NAMALWA (cell line): ENCODE measurements around the gene SDK1.

Source experiments
- DNase-seq: peaks from one replicate; pipeline ENCODE4 v3.0.0-alpha.2; 2015; ENCODE audit warnings: low spot score

The SDK1 gene

DNA sequence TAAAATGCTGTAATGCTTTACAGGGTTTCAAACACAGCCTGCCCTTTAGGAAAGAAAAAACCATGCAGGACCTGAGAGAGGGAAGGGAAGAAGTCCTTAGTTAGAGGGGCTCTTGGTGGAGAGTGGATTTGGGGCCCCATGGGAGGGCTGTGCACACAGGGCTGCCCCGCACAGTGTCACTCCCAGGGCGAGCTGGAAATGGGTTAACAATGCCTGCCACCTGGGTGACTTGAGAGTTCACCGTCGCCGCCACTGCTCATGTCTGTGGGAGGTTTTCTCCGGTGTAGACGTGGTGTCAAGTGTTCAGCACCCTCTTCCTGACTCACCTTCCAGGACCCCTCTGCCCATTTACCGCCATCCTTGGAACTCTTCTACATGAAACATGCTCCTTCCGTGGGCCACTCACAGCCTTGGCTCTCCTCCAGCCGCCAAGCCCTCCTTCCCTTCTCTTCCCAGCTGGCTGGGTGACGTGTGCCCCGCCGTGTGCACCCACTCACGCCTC lies 686.4 kb downstream of the SDK1 start:
- DNase-seq = no peak

DNA sequence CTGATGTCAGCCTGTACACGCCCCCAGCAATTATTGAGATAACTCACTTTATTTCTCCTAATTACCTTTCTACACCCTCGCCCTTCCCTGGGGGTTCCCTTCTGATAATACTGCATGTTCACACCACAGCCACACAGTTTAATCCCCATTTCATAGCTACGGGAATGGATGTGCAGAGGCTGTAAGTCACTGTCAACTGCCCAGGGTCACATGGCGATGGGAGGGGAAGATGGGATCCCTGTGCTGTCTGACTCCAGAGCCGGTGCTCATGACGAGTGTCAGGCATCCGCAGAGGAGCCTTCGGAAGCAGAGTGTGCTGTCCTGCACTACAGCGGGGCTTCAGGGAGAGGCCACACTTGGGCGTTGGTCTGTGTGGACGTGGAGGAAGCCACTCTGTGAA lies 688.7 kb downstream of the SDK1 start:
- no peak for DNase-seq

DNA sequence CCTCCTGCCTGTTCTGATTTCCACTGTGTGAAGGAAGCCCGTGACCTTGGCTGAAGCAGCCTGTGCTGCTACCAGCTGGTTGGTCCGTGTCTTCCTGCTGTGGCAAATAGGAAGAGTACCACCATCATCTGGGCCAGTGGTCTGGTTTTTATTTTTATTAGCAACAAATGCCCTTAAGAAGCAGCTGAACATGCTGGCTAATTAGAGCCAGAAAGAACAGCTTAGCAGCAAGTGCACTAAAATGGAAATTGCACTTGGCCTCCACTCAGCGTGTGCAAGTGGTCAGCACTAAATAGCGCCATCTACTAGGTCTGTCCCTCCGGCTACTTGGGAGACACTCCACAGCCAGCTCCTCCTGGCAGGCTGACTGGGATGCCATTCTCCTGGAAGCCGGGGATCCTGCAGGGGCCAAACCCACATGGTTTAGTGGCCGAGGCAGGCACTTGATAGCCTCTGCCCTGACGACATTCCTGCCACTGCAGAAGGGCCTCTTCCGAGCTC lies 690.7 kb downstream of the SDK1 start:
- DNase-seq = no peak

DNA sequence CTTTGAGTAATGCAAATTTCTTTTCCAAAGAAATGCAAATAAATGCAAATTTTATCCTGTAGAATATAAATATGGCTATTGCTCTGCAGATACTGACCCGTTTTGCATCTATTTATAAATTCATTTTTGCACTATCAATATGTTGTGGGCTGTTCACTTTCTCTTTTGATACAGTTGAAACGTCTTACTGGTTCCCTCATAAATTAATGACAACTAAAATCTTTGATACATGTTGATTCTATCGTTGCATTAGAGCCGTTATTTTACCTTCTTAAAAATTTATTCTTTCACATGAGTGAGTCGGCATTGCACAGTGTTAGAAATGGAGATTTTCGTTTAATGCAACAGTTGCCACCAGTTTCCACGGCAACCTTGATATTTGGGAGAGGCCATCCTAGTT lies 691.8 kb downstream of the SDK1 start:
- DNase-seq = no peak

DNA sequence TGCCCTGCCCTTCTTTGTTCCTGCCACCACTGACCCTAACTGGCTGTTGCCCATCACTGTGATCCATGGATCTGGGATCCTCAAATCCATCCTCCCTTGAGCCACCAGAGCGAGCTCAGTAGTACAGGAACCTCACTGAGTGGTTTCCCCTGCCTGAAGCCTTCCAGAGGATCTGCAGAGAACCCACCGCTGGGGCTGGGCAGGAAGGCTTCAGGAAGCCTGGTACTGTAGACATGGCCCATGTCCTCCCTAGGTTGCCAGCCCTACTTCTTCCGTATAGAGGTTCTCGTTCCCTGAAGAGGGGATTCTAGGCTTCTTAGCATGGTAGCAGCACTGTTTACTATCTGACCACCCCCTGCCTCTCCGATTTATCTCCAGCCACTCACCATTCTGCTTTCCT lies 693.7 kb downstream of the SDK1 start:
- no peak for DNase-seq

DNA sequence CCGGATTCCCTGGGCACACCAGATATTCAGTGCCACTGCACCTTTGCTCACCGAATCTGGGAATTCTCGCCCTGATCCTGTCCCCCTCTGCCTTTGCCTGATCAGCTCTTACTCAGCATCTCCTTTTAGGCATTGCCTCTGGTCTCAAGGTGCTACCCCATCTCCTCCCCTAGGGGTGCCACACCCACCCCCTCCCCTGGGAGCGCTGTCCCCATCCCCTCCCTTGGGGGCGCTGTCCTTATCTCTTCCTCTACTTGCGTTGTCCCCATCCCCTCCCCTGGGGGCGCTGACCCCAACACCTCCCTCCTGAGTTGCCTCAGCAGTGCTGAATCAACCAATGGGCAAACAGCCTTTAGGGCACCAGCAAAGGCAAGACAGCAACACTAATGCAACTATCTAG lies 694.1 kb downstream of the SDK1 start:
- peak; percentile 82 for DNase-seq

DNA sequence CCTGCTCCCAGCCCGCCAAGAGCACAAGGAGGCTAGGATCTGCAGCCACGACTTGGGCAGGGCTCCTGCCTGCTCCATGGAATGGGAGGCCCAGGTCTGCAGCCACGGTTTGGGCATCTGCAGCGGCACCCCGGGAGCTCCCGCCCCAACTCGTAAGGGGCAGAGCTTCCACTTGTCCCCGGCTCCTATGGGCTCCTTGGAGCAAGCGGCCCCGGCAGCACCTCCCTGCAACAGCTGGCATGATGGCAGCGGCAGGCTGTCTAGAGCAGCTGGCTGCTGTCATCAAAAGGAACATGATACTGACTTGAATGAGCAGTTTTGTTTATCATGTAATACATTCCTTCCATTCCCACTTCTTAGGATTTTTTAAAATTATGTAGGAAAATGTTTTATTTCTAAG lies 697.0 kb downstream of the SDK1 start:
- no peak for DNase-seq

DNA sequence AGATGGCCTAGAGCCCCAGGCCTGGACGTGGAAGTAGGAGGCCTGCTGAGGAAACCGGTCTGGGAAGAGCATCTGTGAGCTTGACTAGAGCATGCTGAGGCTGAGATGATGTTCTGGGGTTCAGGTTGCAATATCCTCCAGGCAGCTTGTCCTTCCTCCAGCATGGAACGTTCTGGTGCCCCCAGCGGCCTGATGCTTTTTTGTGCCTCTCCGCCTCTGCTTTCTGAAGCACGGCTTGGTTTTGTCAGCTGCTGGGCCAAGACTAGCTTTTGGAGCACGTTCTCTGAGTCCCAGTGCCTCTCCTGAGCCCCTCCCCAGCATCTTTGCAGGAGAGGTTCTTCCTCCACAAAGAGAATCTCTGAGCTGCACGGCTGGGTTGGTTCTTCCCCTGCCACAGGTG lies 699.1 kb downstream of the SDK1 start:
- DNase-seq = no peak

DNA sequence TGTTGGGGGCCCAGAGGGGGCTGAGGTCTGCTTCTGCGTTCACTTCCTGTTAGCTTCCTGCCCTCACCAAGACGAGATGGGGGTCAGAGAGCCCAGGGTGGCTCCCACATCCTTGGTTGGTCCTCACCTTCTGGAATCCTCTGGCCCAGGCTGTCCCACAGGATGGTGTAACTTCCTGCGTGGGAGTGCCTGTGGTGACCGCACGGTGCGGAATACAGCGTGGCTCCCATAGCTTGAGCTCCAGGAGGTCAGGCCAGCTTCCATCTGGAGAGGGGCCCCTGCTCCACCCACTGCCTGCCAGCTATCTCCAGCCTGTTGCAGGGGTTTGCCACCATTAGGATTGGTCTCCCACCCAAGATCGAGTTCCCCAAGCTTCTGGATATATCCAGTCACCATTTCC lies 699.9 kb downstream of the SDK1 start:
- DNase-seq = no peak

DNA sequence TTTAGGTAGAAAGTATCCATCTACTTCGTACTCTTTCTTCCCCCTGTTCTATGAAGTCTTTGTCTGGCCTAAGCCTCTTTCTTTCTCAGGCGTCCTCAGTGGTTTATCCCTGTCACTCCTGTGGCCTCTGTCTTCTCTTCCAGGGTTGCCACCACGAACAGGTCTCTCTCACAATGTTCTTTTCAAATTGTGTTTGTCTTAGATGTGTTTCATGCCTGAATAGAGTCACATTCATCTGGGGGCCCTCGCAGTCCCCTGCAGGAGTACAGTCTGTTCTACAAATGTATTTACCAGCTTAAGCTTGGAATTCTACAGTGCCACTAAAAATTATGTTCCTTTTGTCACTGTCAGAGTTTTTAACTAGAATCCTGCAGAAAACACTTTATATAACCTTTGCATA lies 700.7 kb downstream of the SDK1 start:
- DNase-seq = no peak

DNA sequence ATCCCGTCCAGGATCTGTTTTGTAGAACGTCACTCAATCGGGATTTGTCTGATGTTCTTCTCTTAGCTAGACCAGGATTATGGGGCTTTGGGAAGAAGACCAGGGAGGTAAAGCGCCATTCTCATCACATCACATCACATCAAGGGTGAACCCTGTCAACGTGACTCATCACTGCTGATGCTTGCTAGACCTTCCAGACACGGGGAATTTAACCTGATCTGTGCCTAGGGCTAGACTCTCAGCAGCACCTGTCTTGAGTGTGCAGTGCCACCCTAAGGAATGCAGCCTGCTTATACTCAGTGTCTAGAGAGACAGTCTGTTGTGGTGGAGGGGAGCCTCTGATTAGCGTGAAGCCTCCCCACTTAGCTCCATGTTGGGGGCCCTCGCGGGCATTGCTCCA lies 702.5 kb downstream of the SDK1 start:
- DNase-seq = no peak

DNA sequence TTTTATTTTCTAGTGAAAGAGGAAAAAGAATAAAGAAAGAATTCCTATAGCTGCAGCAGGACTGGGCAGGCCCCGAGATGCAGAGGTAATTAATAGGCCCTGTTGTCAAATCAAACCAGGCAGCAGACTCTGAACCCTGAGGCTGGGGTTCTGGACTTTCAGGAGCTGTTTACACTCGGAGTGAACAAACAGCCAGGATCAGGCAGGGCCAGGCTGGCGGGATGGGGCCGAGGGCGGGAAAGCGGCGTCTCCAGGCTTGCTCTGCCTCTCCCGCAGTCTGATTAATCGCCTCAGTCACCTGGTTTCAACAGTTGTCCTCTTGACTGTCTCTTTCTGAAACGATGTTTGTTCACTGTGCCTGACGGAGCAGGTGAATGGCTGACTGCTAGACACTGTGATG lies 705.6 kb downstream of the SDK1 start:
- no peak for DNase-seq

DNA sequence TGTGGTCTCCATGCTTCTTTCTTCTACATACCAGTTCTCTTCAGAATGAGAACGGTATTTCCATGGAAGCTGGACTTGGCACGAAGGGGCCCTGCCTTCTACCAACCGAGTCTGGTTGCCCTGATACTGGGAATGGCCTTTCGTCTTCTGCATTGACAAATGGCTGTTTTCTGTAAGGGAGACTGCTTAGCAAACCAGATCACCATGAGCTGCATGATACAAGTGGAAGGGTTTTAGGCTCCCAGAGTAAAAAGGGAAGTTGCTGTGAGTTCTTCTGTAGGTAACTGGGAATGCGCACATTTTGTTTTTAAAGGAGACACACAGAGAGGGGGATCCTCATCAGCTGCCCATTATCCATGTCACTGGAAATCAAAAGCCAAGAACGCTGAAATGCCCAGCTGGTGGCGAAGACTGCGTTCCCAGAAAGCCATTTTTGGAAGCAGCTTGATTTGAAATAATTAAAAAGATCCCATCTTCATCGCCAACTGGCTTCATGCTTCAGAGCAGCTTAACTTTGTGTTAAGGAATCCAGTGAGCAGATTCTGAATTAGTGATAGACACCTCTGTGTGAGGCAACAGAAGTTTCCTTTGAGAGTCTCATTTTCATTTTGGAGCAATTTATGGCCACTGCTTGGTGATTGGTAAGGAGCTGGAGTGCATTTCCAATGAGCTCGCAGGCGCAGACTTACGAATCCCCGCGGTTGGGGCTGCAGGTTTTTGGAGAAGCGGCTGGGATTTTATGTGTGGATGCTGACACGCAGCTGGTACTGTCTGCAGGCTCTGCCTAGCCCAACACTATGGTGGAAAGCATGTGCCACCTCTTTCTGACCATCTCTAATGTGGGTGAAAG lies 708.4 kb downstream of the SDK1 start:
- DNase-seq = no peak

DNA sequence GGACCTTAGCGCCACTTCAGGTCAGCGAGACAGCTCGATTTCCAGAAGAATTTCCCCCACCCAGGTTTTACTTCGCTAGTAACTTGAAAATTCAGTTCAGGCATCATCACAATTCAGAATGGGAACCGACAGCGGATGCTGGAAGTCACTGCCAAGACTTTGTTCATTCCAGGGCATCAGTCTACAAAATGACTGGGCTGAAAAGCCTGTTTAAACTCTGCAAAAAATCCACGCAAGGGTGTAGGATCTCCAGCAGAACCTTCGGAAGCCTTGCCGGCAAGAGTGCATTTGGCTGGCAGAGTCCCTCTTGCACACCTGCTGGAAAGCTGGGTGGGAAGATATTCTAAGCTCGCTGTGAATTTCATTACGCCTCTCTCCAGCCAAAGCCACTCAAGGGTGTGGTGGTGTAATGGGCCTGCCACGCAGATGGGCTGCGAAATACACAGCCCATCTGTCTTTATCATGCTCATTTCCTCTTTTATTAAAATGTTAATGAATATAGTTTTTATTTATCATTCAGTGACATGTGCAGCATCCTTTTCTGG lies 709.1 kb downstream of the SDK1 start:
- no peak for DNase-seq

DNA sequence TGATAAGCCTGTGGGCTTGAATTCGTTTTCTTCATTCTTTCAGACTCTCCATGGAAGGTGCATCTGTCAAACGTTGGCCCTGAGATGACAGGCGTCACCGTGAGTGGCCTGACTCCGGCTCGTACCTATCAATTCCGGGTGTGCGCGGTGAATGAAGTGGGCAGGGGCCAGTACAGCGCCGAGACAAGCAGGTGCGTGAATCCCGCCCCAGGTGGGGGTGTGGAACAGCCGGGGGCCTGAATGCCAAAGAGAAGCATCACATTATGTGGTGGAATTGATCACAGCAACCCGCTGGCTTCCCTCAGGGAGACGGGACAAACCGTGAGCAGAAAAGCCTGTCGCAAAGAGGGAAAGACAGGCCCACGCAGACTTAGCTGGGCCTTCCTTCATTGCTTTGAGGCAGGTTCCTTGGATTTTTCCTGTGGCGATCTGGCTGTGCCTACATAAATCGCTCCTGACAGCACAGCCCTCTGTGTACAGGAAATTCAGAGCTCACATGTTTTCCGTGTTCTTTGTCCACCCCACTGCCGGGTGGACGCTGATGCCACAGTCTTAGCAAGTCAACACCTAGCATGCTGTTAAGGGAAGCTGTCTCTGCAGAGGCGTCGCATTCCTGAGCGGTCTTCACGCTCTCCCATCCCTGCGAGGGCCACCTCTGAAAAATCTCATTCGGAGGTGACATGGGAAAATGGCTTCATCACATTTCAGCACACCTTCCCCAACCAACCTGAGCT lies 710.0 kb downstream of the SDK1 start:
- DNase-seq = no peak

DNA sequence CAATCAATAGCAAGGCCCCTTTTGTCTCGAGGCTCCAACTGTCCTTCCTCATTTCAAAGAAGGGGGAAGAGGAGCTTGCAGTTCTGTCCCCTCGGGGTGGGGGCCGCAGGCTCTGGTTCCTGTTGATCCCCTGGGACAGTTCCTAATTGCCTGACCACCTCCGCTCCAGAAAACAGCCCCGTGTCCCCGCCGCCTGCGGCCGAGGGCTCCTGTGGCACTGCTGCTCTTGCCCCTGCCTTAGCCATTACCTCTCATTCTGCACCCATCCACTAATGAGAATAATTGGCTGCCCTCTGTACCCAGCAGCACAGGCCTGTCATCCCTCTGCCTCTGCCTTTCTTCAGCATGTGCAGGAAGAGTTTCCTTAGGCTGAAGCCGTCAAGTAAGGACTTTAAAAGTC lies 712.7 kb downstream of the SDK1 start:
- no peak for DNase-seq

DNA sequence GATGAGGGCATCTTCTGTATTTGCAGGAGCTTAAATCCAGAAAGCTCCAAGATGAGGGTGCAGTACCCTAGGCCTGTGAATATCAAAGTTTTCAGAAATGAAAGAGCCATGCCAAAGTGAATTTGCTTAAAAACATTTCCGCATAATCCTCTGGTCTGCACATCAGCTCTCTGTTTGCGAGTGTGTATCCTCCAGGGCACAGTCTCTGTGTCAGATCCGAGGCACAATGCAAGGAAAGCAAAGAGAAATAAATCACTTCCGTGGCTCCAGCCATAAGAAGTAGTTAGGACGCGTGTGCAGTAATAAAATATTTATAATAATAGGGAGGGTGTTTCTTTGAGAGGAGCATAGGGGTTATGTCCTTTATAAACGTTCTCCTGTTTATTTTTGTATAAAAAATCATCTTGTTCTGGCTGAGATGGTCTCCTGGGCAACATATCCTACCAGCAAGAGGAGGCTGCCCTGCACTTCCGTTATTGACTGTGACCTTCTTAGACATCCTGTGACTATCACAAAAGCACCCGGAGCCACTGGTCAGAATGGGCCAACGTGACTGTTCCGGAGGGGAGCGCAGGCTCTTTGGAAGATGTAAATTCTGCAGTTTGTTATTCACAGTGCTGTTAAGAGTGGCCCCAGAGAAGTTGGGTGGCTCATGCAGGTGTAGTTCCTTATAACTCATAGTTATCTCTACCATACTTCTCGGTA lies 713.4 kb downstream of the SDK1 start:
- DNase-seq = no peak

DNA sequence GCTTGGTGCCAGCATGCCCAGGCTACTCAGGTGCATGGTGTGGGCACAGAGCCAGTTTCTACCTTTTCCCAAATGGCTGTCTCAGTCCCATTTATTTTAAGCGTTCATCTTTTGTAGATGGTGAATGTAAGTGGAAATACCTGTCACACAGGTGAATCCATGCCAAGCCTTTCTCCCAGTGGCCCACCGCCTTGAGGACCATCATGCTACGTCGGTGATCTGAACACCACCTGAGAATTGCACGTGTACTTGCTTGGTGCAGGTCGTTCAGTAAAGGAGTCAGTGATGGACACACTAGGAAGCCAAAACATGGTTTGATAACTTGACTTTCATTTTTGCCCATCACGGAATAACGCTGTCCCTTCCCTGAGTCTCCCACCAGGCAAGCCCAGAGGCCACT lies 714.3 kb downstream of the SDK1 start:
- DNase-seq = no peak

DNA sequence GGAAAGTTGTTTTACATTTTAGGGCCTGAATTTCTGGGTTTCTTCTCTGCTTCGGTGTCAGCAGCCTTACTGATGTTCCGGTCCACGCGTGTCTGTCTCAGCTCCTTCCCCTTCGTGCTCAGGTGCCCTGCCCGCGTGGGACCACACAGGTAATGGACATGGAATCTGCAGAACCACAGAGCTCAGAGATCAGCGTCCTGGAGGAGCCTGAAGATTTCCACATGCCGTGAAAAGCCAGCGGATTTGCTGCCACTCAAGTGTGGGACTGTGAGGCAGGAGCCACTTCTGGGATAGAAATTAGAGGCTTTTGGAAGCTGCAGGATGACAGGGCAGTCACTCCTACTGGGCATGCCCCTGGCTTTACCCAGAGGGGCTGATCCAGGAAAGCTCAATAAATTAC lies 714.9 kb downstream of the SDK1 start:
- DNase-seq = no peak

DNA sequence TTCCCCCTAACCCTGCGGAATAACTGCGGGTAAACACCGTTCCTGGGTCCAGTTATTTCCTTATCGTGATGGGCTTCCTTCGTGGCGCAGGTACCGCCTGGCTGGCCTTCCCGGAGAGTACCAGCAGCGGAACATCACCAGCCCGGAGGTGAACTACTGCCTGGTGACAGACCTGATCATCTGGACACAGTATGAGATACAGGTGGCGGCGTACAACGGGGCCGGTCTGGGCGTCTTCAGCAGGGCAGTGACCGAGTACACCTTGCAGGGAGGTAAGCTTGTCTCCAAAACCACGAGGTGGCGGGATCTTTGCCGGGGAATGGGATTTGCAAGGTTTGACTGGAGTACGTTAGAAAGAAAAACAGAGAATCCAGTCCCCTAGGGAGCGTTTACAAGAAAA lies 716.0 kb downstream of the SDK1 start:
- no peak for DNase-seq

DNA sequence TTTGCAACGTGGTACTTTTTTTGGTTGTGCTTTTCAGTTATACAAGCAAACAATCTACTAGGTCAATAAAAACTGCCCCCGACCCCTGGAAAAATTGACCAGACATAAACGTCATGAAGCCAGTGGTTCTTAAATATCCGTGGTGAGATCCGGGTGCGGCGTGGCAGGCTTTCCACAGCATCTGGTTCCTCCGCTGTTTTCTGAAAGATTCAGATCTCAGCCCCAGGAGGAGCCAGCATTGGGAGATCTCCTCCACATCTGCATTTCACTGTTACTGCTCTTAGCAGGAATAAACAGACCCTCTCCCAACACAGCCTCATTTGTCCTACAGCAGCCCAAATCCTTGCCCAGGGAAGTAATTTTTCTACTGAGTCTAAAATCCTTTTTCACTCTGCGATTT lies 716.7 kb downstream of the SDK1 start:
- DNase-seq = no peak

DNA sequence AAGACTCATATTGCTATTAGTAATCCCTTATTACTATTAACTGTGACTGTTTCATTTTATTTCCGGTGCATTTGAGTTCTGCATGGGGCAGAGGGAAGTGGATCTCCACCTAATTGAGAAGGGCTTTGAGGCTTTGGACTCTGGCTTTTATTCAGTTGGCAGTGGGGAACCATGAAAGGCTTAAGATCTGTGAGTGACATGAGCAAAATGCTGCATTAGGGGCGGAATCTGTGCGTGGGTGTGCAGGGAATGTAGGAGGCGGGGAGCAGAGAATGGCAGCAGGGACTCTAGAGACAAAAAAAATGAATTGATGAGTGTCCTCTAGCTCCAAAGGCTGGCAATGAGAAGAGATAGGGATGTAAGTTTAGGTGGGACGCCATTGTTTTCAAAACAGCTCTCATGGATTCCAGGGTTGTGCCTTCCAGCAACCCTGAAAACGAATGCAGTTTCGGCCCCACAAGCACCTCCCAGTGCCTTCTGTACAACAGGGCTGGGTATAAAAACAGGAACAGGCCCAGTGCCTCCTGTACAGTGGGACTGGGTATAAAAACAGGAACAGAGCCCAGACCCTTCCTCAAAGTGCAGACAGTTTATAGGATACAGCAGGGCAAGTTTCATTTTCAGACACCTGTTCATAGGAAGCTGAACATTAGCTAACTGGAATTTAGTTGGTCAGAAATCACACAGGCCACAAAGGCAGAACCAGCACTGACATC lies 717.7 kb downstream of the SDK1 start:
- DNase-seq = no peak
